ENCODE data around the gene SFN.
A peak's percentile ranks its signal among the peaks of the same experiment; 100 is the strongest.
"Not testable (repeated sequence)": the region's sequence is repeated elsewhere in the genome, so short reads cannot be mapped to it uniquely, and the experiment has no call there.

The SFN gene

GRCh38 chr1:26831546-26832248, 31.3 kb upstream of the SFN start:
- no peak overlapping the region for H3K9ac ChIP-seq (ENCODE audit: low read length)
- no CpG with 5 or more reads among the region's 3 CpGs for WGBS (ENCODE audit: extremely low coverage, insufficient coverage, insufficient read length)
- DNase-seq, result no peak

GRCh38 chr1:26832249-26832960, 30.5 kb upstream of the SFN start:
- no peak overlapping the region for H2AFZ ChIP-seq (ENCODE audit: insufficient read depth, low read length, poor library complexity)
- no peak overlapping the region for H3K27ac ChIP-seq (ENCODE audit: low read depth, low read length)
- no peak overlapping the region for H3K9ac ChIP-seq (ENCODE audit: low read length)
- no peak overlapping the region for H4K8ac ChIP-seq (ENCODE audit: low read depth, low read length)
- no peak overlapping the region for H3K4me2 ChIP-seq (ENCODE audit: low read length)
- H3K23ac ChIP-seq (ENCODE audit: low read length), result no peak overlapping the region
- no peak overlapping the region for H3K18ac ChIP-seq (ENCODE audit: low read length)
- H2BK5ac ChIP-seq (ENCODE audit: low read depth, low read length, poor library complexity), result no peak overlapping the region
- no peak overlapping the region for H4K91ac ChIP-seq (ENCODE audit: low read depth, low read length)
- no peaks in the 10 kb centered on the region for H3K9me3 ChIP-seq (ENCODE audit: insufficient read depth, low read depth, low read length)
- WGBS (ENCODE audit: extremely low coverage, insufficient coverage, insufficient read length), result no CpG with 5 or more reads among the region's 16 CpGs
- H2BK12ac ChIP-seq (ENCODE audit: low read length), result no peak overlapping the region
- no peak overlapping the region for H3K4me3 ChIP-seq (ENCODE audit: low read depth, low read length)
- H4K12ac ChIP-seq (ENCODE audit: low read depth, low read length), result no peak overlapping the region
- peaks cover 7 to 10% of the 10 kb centered on the region in 2 experiments for H3K4me1 ChIP-seq (ENCODE audit: control insufficient read depth in 1 of 2, insufficient read depth in 2 of 2, low read length in 2 of 2)
- H3K4ac ChIP-seq (ENCODE audit: low read depth, low read length), result no peak overlapping the region
- H2AK5ac ChIP-seq (ENCODE audit: low read length), result no peak overlapping the region
- no peak overlapping the region for H3K14ac ChIP-seq (ENCODE audit: low read length)
- H3K36me3 ChIP-seq (ENCODE audit: control insufficient read depth in 1 of 2, insufficient read depth in 2 of 2, low read length in 2 of 2), result peaks cover 40 to 53% of the 10 kb centered on the region in 2 experiments
- peaks cover under 1% of the 10 kb centered on the region for H3K79me2 ChIP-seq (ENCODE audit: control insufficient read depth, insufficient read depth, low read length, poor library complexity)
- H2BK120ac ChIP-seq (ENCODE audit: insufficient read depth, low read length, poor library complexity), result no peak overlapping the region
- DNase-seq, result no peak
- no peaks in the 10 kb centered on the region for H3K79me1 ChIP-seq (ENCODE audit: low read length)
- no peaks in the 10 kb centered on the region for H3K27me3 ChIP-seq (ENCODE audit: insufficient read depth, low read length)

More at GRCh38 chr1:26831546-26832248, 31.3 kb upstream of the SFN start:
- no peak overlapping the region for H4K12ac ChIP-seq (ENCODE audit: low read depth, low read length)
- H4K91ac ChIP-seq (ENCODE audit: low read depth, low read length), result no peak overlapping the region
- H3K27ac ChIP-seq (ENCODE audit: low read depth, low read length), result no peak overlapping the region
- peaks cover 40 to 53% of the 10 kb centered on the region in 2 experiments for H3K36me3 ChIP-seq (ENCODE audit: control insufficient read depth in 1 of 2, insufficient read depth in 2 of 2, low read length in 2 of 2)
- no peaks in the 10 kb centered on the region for H3K27me3 ChIP-seq (ENCODE audit: insufficient read depth, low read length)
- no peak overlapping the region for H2BK5ac ChIP-seq (ENCODE audit: low read depth, low read length, poor library complexity)
- no peak overlapping the region for H4K8ac ChIP-seq (ENCODE audit: low read depth, low read length)
- H2AK5ac ChIP-seq (ENCODE audit: low read length), result no peak overlapping the region
- no peak overlapping the region for H3K4me3 ChIP-seq (ENCODE audit: low read depth, low read length)
- H3K14ac ChIP-seq (ENCODE audit: low read length), result no peak overlapping the region
- H2AFZ ChIP-seq (ENCODE audit: insufficient read depth, low read length, poor library complexity), result no peak overlapping the region
- no peak overlapping the region for H2BK12ac ChIP-seq (ENCODE audit: low read length)
- no peak overlapping the region for H3K4me2 ChIP-seq (ENCODE audit: low read length)
- no peaks in the 10 kb centered on the region for H3K9me3 ChIP-seq (ENCODE audit: insufficient read depth, low read depth, low read length)
- H3K79me1 ChIP-seq (ENCODE audit: low read length), result peaks cover 4% of the 10 kb centered on the region
- no peak overlapping the region for H3K18ac ChIP-seq (ENCODE audit: low read length)
- no peak overlapping the region for H2BK120ac ChIP-seq (ENCODE audit: insufficient read depth, low read length, poor library complexity)
- peak overlapping the region; percentile 35 for H3K23ac ChIP-seq (ENCODE audit: low read length)
- peaks cover 9 to 13% of the 10 kb centered on the region in 2 experiments for H3K4me1 ChIP-seq (ENCODE audit: control insufficient read depth in 1 of 2, insufficient read depth in 2 of 2, low read length in 2 of 2)
- no peak overlapping the region for H3K4ac ChIP-seq (ENCODE audit: low read depth, low read length)
- H3K79me2 ChIP-seq (ENCODE audit: control insufficient read depth, insufficient read depth, low read length, poor library complexity), result peaks cover 6% of the 10 kb centered on the region

GRCh38 chr1:26833432-26834405, 29.2 kb upstream of the SFN start:
- H3K9ac ChIP-seq (ENCODE audit: low read length), result no peak overlapping the region
- no CpG with 5 or more reads among the region's 23 CpGs for WGBS (ENCODE audit: extremely low coverage, insufficient coverage, insufficient read length)
- no peak overlapping the region for H4K12ac ChIP-seq (ENCODE audit: low read depth, low read length)
- H3K23ac ChIP-seq (ENCODE audit: low read length), result no peak overlapping the region
- H3K36me3 ChIP-seq (ENCODE audit: control insufficient read depth in 1 of 2, insufficient read depth in 2 of 2, low read length in 2 of 2), result peaks cover 44 to 57% of the 10 kb centered on the region in 2 experiments
- H2BK120ac ChIP-seq (ENCODE audit: insufficient read depth, low read length, poor library complexity), result no peak overlapping the region
- no peaks in the 10 kb centered on the region for H3K79me2 ChIP-seq (ENCODE audit: control insufficient read depth, insufficient read depth, low read length, poor library complexity)
- H3K14ac ChIP-seq (ENCODE audit: low read length), result no peak overlapping the region
- no peak for DNase-seq
- no peak overlapping the region for H3K4ac ChIP-seq (ENCODE audit: low read depth, low read length)
- H2BK5ac ChIP-seq (ENCODE audit: low read depth, low read length, poor library complexity), result no peak overlapping the region
- no peak overlapping the region for H4K91ac ChIP-seq (ENCODE audit: low read depth, low read length)
- H3K4me3 ChIP-seq (ENCODE audit: low read depth, low read length), result no peak overlapping the region
- no peak overlapping the region for H4K8ac ChIP-seq (ENCODE audit: low read depth, low read length)
- no peaks in the 10 kb centered on the region for H3K79me1 ChIP-seq (ENCODE audit: low read length)
- H3K9me3 ChIP-seq (ENCODE audit: insufficient read depth, low read depth, low read length), result no peaks in the 10 kb centered on the region
- H3K4me2 ChIP-seq (ENCODE audit: low read length), result no peak overlapping the region
- no peak overlapping the region for H3K18ac ChIP-seq (ENCODE audit: low read length)
- no peak overlapping the region for H2BK12ac ChIP-seq (ENCODE audit: low read length)
- no peak overlapping the region for H3K27ac ChIP-seq (ENCODE audit: low read depth, low read length)
- no peak overlapping the region for H2AFZ ChIP-seq (ENCODE audit: insufficient read depth, low read length, poor library complexity)
- no peak overlapping the region for H2AK5ac ChIP-seq (ENCODE audit: low read length)
- H3K4me1 ChIP-seq (ENCODE audit: control insufficient read depth in 1 of 2, insufficient read depth in 2 of 2, low read length in 2 of 2), result peaks cover 1 to 2% of the 10 kb centered on the region in 2 experiments
- no peaks in the 10 kb centered on the region for H3K27me3 ChIP-seq (ENCODE audit: insufficient read depth, low read length)

GRCh38 chr1:26837665-26838064, 25.3 kb upstream of the SFN start:
- WGBS (ENCODE audit: extremely low coverage, insufficient coverage, insufficient read length), result no CpG with 5 or more reads among the region's 5 CpGs
- not testable (repeated sequence) for H3K4me3 ChIP-seq (ENCODE audit: low read depth, low read length); DNase-seq; H3K9me3 ChIP-seq (ENCODE audit: insufficient read depth, low read depth, low read length); H2BK12ac ChIP-seq (ENCODE audit: low read length); H4K8ac ChIP-seq (ENCODE audit: low read depth, low read length); H3K18ac ChIP-seq (ENCODE audit: low read length); H3K4ac ChIP-seq (ENCODE audit: low read depth, low read length); H4K91ac ChIP-seq (ENCODE audit: low read depth, low read length); H2AK5ac ChIP-seq (ENCODE audit: low read length); H3K79me1 ChIP-seq (ENCODE audit: low read length); H3K79me2 ChIP-seq (ENCODE audit: control insufficient read depth, insufficient read depth, low read length, poor library complexity); H3K23ac ChIP-seq (ENCODE audit: low read length); H4K12ac ChIP-seq (ENCODE audit: low read depth, low read length); H2BK5ac ChIP-seq (ENCODE audit: low read depth, low read length, poor library complexity); H3K4me1 ChIP-seq (ENCODE audit: control insufficient read depth in 1 of 2, insufficient read depth in 2 of 2, low read length in 2 of 2); H3K14ac ChIP-seq (ENCODE audit: low read length); H3K9ac ChIP-seq (ENCODE audit: low read length); H3K27me3 ChIP-seq (ENCODE audit: insufficient read depth, low read length); H3K4me2 ChIP-seq (ENCODE audit: low read length); H3K27ac ChIP-seq (ENCODE audit: low read depth, low read length); H2BK120ac ChIP-seq (ENCODE audit: insufficient read depth, low read length, poor library complexity); H2AFZ ChIP-seq (ENCODE audit: insufficient read depth, low read length, poor library complexity)
- H3K36me3 ChIP-seq (ENCODE audit: control insufficient read depth in 1 of 2, insufficient read depth in 2 of 2, low read length in 2 of 2), result peaks cover 45 to 49% of the 10 kb centered on the region in 2 experiments

Measured in trophoblast cell (in vitro differentiated cells and primary cell).